GM12878 (cell line): ENCODE results near the gene WNT9B. TPM values are rescaled to one million over a fixed set of nuclear protein-coding genes. Genes with fewer than 3 reads are reported as not detected.

Experiments
- ATAC-seq: fragments of 200-7000 bp; cut with Tn5 transposase; 3 replicates; pipeline ENCODE4 v1.9.1; 2020; ENCODE audit warnings: mild to moderate bottlenecking, moderate library complexity
- BruUV-seq: library from RNA; stranded (reverse); fragments of 400-500 nt; replicated peaks from 2 replicates; lab custom pipeline; 2021; lab: Mats Ljungman, UMichigan
- CTCF ChIA-PET: fragments of 300-600 bp; sonication (Branson Sonifier 250); formaldehyde crosslinking; extraction: SDS; loops from one replicate; lab custom pipeline; 2021; ENCODE audit warnings: inconsistent platforms; lab: Yijun Ruan, JAX
- POLR2A ChIA-PET: fragments of 350-600 bp; formaldehyde crosslinking; extraction: SDS; loops from one replicate; lab custom pipeline; 2021; ENCODE audit warnings: inconsistent platforms; lab: Charles Lee
- RAD21 ChIA-PET: fragments of 300-600 bp; sonication (Branson Sonifier 250); formaldehyde crosslinking; loops from one replicate; lab custom pipeline; 2023; ENCODE audit warnings: antibody characterized with exemption; ENCODE audit not compliant: unreplicated experiment; lab: Charles Lee
- SMC1A ChIA-PET: fragments of 300-600 bp; sonication (Branson Sonifier 250); formaldehyde crosslinking; loops from one replicate; lab custom pipeline; 2023; ENCODE audit not compliant: unreplicated experiment, uncharacterized antibody; lab: Charles Lee
- DNase-seq: peaks from one replicate; pipeline ENCODE4 v3.0.0-alpha.2; 2011; ENCODE audit warnings: low read depth, low spot score
- FAIRE-seq: peaks from 3 replicates; lab custom pipeline; 2011; peaks lifted over from hg19 to GRCh38; lab: Jason Lieb, UNC
- H2AFZ ChIP-seq: 2 replicates; pipeline ENCODE4 v1.6.0; 2011; ENCODE audit warnings: low read depth, low read length, control low read depth; ENCODE audit not compliant: control insufficient read depth
- H3K27ac ChIP-seq: 2 replicates; pipeline ENCODE4 v1.5.1; 2011; ENCODE audit warnings: control low read depth; ENCODE audit not compliant: control insufficient read depth, insufficient read depth
- H3K27me3 ChIP-seq, 2 experiments: replicated peaks in 1 of 2; 2 replicates each; pipeline versions ENCODE4 v1.6.0 to v1.6.1; 2011; ENCODE audit warnings: low read length in 1 of 2; ENCODE audit not compliant: control insufficient read depth in 2 of 2, insufficient read depth in 2 of 2
- H3K36me3 ChIP-seq, 2 experiments: 2 replicates each; pipeline ENCODE4 v1.5.1; 2011; ENCODE audit warnings: low read length in 1 of 2; ENCODE audit not compliant: control insufficient read depth in 2 of 2, insufficient read depth in 2 of 2
- H3K4me1 ChIP-seq: 2 replicates; pipeline ENCODE4 v1.6.1; 2011; ENCODE audit warnings: mild to moderate bottlenecking, low read length, moderate library complexity, mixed read lengths; ENCODE audit not compliant: control insufficient read depth, insufficient read depth
- H3K4me2 ChIP-seq: 2 replicates; pipeline ENCODE4 v1.6.0; 2011; ENCODE audit warnings: control low read depth; ENCODE audit not compliant: control insufficient read depth, insufficient read depth
- H3K4me3 ChIP-seq: fragments of 200-600 bp; sonication (generic); 2 replicates; pipeline ENCODE4 v1.5.1; 2016
- H3K79me2 ChIP-seq: 2 replicates; pipeline ENCODE4 v1.6.0; 2011; ENCODE audit warnings: low read length; ENCODE audit not compliant: control insufficient read depth, insufficient read depth
- H3K9ac ChIP-seq: 2 replicates; pipeline ENCODE4 v1.8.0; 2011; ENCODE audit warnings: low read length, control low read depth, mixed read lengths; ENCODE audit not compliant: control insufficient read depth, insufficient read depth
- H3K9me3 ChIP-seq: replicated peaks from 3 replicates; pipeline ENCODE4 v1.5.1; 2011; ENCODE audit warnings: mild to moderate bottlenecking, low read length; ENCODE audit not compliant: control insufficient read depth, insufficient read depth
- H4K20me1 ChIP-seq: 2 replicates; pipeline ENCODE4 v1.6.0; 2011; ENCODE audit not compliant: control insufficient read depth, insufficient read depth
- CBX5 ChIP-seq: sonication (generic); IDR thresholded peaks from 2 replicates; pipeline ENCODE4 v1.6.1; 2016; ENCODE audit warnings: low read depth, moderate library complexity, mild to moderate bottlenecking, inconsistent platforms
- E2F8 ChIP-seq: fragments of 450-650 bp; IDR thresholded peaks from 2 replicates; pipeline ENCODE4 v1.6.1; 2018; ENCODE audit warnings: mild to moderate bottlenecking, low read depth, moderate library complexity; ENCODE audit not compliant: partially characterized antibody
- ESRRA ChIP-seq: IDR thresholded peaks from 2 replicates; pipeline ENCODE4 v1.6.1; 2012; ENCODE audit warnings: mild to moderate bottlenecking, low read length, improper control_type of control experiment
- FOXM1 ChIP-seq: IDR thresholded peaks from 2 replicates; pipeline ENCODE4 v1.6.1; 2012; ENCODE audit warnings: low read depth, mild to moderate bottlenecking, inconsistent platforms, low read length, moderate library complexity
- HDGF ChIP-seq: fragments of 450-650 bp; IDR thresholded peaks from 2 replicates; pipeline ENCODE4 v1.6.1; 2016; ENCODE audit warnings: antibody characterized with exemption
- KAT2A ChIP-seq: conservative IDR thresholded peaks from 2 replicates; pipeline ENCODE4 v1.6.1; 2011; ENCODE audit warnings: low read depth, low read length; ENCODE audit not compliant: control insufficient read depth
- MEF2B ChIP-seq: fragments of 450-650 bp; IDR thresholded peaks from 2 replicates; pipeline ENCODE4 v1.6.1; 2018; ENCODE audit warnings: mild to moderate bottlenecking, moderate library complexity; ENCODE audit not compliant: partially characterized antibody, poor library complexity, severe bottlenecking
- MTA3 ChIP-seq: IDR thresholded peaks from 2 replicates; pipeline ENCODE4 v1.6.1; 2012; ENCODE audit warnings: low read length, inconsistent platforms, borderline replicate concordance
- MYC ChIP-seq: IDR thresholded peaks from 2 replicates; pipeline ENCODE4 v1.6.1; 2011; ENCODE audit warnings: mild to moderate bottlenecking, low read length, moderate library complexity, inconsistent platforms; ENCODE audit not compliant: insufficient read depth, insufficient replicate concordance, insufficient read length, severe bottlenecking
- SIX5 ChIP-seq: IDR thresholded peaks from 2 replicates; pipeline ENCODE4 v1.6.1; 2011; ENCODE audit warnings: mild to moderate bottlenecking, low read depth, low read length, moderate library complexity; ENCODE audit not compliant: severe bottlenecking
- SMARCA5 ChIP-seq: fragments of 450-650 bp; IDR thresholded peaks from 2 replicates; pipeline ENCODE4 v1.6.1; 2017; ENCODE audit warnings: mild to moderate bottlenecking
- USF2 ChIP-seq: IDR thresholded peaks from 2 replicates; pipeline ENCODE4 v1.6.1; 2011; ENCODE audit warnings: low read depth, low read length, improper control_type of control experiment, borderline replicate concordance
- YBX1 ChIP-seq: fragments of 450-650 bp; IDR thresholded peaks from 2 replicates; pipeline ENCODE4 v1.6.1; 2016; ENCODE audit warnings: antibody characterized with exemption
- ZNF24 ChIP-seq: fragments of 450-650 bp; IDR thresholded peaks from 2 replicates; pipeline ENCODE4 v1.6.1; 2017; ENCODE audit warnings: antibody characterized with exemption, mild to moderate bottlenecking
- ZNF592 ChIP-seq: fragments of 450-650 bp; IDR thresholded peaks from 2 replicates; pipeline ENCODE4 v1.6.1; 2017; ENCODE audit warnings: mild to moderate bottlenecking, moderate library complexity
- WGBS: methylation state at CpG from one replicate; pipeline ENCODE4 v1.1.6; 2016; ENCODE audit warnings: low lambda C conversion rate; ENCODE audit not compliant: insufficient replicate concordance, insufficient coverage; ENCODE audit errors: missing lambda C conversion rate; 5-methylcytosine and 5-hydroxymethylcytosine counted together
- in situ Hi-C: fragments of 300-500 bp; cut with MboI; formaldehyde crosslinking; loops from 9 replicates; pipeline ENCODE4 v1.14.3; 2018; ENCODE audit warnings: mixed read lengths
- intact Hi-C: fragments of 100-400 bp; cut with micrococcal nuclease; formaldehyde crosslinking; loops from one replicate; pipeline ENCODE4 v1.14.2; 2022; ENCODE audit not compliant: unreplicated experiment
- polyA plus RNA-seq, 11 experiments: library from polyadenylated mRNA; depleted of rRNA in 4 of 11; unstranded in 6 of 11; stranded (reverse) in 5 of 11; fragments of >200 nt; fragmentation: Nextera tagmentation in 4 of 11; fragmentation: Illumina TruSeq in 1 of 11; extraction: Ambion mirVana in 4 of 11; extraction: Trizol in 1 of 11; gene quantifications; 1 replicate in 1 of 11; 2 replicates in 10 of 11; pipeline versions ENCODE4 v1.2.1 to v1.2.3, GENCODE V29; 2011 to 2016; ENCODE audit warnings: inconsistent platforms in 2 of 11, missing spikeins in 2 of 11, low read depth in 1 of 11
- total RNA-seq, 4 experiments: library from RNA; depleted of rRNA in 3 of 4; stranded (reverse); fragments of >200 nt in 3 of 4; fragmentation: Illumina TruSeq in 1 of 4; extraction: Trizol in 1 of 4; gene quantifications; 2 replicates each; pipeline versions ENCODE4 v1.2.1 to v1.2.3, GENCODE V29; 2013 to 2021

WNT9B gene
- total and polyA plus RNA-seq, 10 of the 15 experiments (the other 5 are each of a cell fraction or from before 2014, with no cell fraction given) = not detected

- ChIA-PET CTCF (no interaction called here), SMC1A (no interaction called here), POLR2A (no interaction called here), RAD21 (no interaction called here)
- no peak overlapping the region for H3K27ac ChIP-seq
- DNase-seq = no peak
- no peak overlapping the region for H3K4me3 ChIP-seq
- TF ChIP-seq MYC = no peak
- TF ChIP-seq ZNF592 = no peak
- TF ChIP-seq E2F8 = no peak
- TF ChIP-seq FOXM1 = no peak
- no peak for TF ChIP-seq HDGF
- TF ChIP-seq USF2 = no peak
- no peak for TF ChIP-seq ESRRA
- no peak for TF ChIP-seq SIX5
- TF ChIP-seq ZNF24 = no peak
- TF ChIP-seq MTA3 = no peak
- no peak for TF ChIP-seq MEF2B
- no peak for TF ChIP-seq CBX5
- no peak for TF ChIP-seq KAT2A
- no peak for TF ChIP-seq YBX1
- no peak for TF ChIP-seq SMARCA5
- in situ Hi-C loops = no loop called here
- 44% methylated on average over 6 of the region's 6 CpGs for WGBS
- no peak for ATAC-seq
- H3K79me2 ChIP-seq = no peaks in the 10 kb centered on the region
- no peaks in the 10 kb centered on the region for H4K20me1 ChIP-seq
- H3K4me2 ChIP-seq = no peak overlapping the region
- BruUV-seq = no TSS peak
- no peaks in the 10 kb centered on the region for H3K36me3 ChIP-seq
- H2AFZ ChIP-seq = no peak overlapping the region
- H3K4me1 ChIP-seq = no peaks in the 10 kb centered on the region
- FAIRE-seq = no peak
- intact Hi-C loops = no loop called here
- H3K9me3 ChIP-seq = no peaks in the 10 kb centered on the region
- peaks cover 0 to 2% of the 10 kb centered on the region in 2 experiments; a peak in 2 of 4 replicates for H3K27me3 ChIP-seq
- no peak overlapping the region for H3K9ac ChIP-seq
Observed at GRCh38 chr17:46868689-46869187, 17.4 kb downstream of the WNT9B start.
